Right hindlimb (tissue), 1 donor: Measurements from ENCODE around the gene BIK.
"Not testable (repeated sequence)": the region's sequence is repeated elsewhere in the genome, so short reads cannot be mapped to it uniquely, and the experiment has no call there.

Source experiments
- DNase-seq: peaks from one replicate; pipeline ENCODE4 v3.0.0-alpha.2; 2018

BIK gene

DNA sequence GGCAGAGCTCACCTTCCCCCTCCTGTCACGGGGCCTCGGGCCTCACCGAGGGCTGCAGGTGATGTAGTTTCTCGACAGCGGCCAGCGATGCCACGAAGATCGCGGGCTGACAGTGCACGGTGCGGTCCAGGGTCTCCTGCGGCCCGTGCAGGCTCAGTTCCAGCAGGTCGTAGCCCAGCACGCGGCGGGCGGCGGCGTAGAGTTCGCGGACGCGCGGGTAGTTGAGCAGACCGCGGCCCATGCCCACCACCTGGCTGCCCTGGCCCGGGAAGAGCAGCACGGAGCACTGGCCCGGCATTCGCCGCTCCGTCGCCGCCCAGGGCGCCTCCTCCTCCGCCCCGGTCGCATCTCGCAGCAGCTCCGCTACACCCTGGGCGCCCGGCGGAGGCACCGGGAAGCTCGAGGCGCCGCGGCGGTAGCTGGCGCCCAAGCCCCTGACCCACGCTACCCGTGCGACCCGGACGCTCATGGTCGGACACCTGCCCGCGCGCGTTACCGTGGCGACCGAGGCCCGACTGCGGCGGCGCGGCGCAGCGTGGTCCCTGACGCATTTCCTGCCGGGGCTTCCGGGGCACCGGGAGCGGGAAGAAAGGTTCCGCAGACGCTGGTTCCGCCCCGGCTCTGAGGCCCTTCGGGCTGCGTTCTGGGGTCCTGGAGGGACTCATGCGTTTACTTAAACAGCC lies 32.5 kb downstream of the BIK start, which contains the start of gene MCAT:
Gene MCAT (minus strand): TSS at position 519 of the 683 bp plus-strand sequence. CDS start 50 bp downstream, at position 469.
- peak; percentile 90 for DNase-seq

DNA sequence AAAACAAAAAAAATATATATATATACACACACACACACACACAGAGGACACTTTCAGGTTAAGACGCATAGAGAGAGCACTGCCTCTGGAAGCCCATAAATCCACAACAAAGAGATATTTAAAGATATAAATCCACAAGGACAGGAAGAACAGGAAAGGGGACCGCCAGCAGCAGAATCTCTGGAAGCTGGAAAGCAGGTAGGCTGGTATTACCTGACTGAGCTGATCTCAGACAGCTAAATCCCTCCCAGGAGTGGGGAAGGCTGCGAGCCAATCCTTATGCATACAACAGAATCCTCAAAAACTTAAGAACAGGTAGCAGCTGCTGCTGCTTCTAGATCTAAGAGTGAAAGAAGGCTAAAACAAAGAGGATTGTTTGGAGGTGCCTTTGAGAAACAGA lies 34.4 kb downstream of the BIK start:
- no peak for DNase-seq

DNA sequence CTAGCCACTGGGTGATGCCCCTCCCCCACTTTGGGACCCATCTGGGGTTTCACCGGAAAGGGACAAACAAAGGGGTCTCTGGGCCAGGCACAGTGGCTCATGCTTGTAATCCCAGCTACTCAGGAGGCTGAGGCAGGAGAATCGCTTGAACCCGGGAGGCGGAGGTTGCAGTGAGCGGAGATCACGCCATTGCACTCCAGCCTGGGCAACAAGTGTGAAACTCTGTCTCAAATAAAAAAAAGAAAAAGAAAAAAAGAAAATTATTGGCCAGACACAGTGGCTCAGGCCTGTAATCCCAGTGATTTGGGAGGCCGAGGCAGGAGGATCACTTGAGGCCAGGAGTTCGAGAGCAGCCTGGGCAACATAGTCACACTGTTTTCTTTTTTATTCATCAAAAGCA lies 34.8 kb downstream of the BIK start:
- not testable (repeated sequence) for DNase-seq

DNA sequence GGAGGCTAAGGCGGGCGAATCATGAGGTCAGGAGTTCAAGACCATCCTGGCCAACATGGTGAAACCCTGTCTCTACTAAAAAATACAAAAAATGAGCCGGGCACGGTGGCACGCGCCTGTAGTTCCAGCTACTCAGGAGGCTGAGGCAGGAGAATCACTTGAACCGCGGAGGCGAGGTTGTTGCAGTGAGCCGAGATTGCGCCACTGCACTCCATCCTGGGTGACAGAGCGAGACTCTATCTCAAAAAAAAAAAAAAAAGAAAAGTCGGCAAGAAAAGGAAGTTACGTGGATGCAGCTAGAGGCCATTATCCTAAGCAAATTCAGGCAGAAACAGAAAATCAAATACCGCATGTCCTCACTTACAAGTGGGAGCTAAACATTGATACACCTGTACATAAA lies 35.8 kb downstream of the BIK start:
- DNase-seq = not testable (repeated sequence)

DNA sequence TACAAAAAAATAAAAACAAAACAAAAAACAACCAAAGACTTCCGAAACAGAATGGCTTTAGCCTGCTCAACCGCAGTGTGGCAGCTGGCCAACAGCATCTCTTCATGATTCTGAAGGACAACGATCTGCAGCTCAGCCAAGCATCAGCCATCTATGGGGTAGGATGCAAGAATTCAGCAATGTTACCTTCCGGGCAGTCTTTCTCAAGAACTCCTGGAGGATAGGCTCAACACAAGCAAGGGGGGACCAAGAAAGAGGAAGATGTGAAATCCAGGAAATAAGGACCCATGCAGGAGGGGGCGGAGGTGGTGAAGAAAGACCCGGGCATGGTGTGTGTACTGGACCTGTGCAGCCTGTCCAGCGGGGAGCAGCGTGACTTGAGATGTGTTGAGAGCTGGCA lies 37.3 kb downstream of the BIK start:
- DNase-seq = no peak

DNA sequence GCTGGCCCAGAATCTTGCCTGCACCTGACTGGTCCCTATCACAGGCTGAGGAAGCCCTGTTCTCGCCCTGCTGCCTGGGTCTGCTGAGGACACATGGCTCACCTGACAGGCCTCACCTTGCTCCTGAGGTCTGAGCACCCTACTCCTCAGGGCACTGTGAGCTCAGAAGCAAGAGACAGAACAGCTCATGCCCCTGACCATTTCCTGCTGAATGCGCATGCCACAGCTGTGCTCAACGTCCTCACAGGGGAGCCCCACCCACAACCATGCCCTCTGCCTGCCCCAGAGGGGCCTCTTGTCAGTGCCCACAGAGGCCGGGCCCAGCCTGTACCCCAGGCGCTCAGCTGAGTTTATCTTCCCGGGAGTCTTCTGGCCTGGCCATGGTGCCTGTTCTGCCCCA lies 38.0 kb downstream of the BIK start:
- no peak for DNase-seq

DNA sequence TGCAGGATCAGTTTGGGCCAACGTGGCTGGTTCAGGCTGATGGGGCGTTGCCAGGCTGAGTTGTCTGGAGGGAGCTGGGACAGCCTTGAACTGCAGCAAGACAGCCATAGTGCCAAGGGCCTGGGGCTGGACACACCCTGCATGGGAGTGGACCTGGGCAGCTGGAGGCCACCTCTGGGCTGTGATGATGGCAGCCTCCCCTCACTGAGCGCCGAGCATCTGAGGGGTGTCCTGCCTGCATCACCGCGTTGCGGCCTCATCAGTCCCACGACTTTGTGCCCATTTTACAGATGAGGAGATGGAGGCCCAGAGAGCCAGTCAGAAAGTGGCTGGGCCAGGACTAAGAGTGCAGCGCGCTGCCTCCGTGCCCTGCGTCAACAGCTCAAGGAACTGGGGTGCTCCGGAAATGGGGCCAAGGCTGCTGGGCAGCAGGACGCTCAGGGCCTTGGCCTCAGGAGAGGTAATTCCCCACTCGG lies 40.2 kb downstream of the BIK start:
- DNase-seq = no peak

DNA sequence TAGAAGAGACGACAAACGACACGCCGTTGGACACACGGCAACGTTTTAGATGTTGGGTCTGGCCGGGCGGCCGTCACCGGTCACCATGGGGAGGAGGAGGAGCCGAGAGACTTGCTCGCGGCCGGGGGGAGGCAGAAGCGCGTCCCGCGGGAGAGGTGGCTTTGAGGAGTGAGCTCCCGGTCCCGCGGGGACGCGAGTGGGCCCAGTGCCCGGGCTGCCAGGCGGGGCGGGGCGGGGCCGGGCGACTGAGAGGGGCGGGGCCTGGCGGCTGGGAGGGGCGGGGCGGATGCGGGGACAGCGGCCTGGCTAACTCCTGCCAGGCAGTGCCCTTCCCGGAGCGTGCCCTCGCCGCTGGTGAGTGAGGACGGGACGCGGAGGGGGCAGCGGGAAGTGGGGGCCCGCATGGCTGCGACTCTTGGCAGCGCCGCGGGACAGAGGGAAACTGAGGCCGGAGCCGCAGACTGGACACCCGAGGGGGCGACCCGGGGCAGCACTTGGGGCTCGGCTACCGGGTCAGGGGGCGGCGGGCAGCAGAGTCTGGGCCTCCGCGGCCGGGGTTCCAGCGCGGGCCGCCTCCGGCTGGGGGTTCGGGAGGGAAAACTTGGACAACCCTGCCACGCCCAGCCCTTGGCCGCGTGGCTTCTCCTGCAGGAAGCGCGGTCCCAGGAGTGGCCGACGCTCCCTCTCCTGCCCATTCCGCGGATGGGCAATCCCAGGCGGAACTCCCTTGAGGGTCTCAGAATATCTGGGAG lies 40.9 kb downstream of the BIK start, which contains the start of gene TSPO:
Gene TSPO (plus strand): TSS at position 309 of the 752 bp plus-strand sequence. CDS start 7,680 bp downstream, outside the sequence.
- peak; percentile 80 for DNase-seq

DNA sequence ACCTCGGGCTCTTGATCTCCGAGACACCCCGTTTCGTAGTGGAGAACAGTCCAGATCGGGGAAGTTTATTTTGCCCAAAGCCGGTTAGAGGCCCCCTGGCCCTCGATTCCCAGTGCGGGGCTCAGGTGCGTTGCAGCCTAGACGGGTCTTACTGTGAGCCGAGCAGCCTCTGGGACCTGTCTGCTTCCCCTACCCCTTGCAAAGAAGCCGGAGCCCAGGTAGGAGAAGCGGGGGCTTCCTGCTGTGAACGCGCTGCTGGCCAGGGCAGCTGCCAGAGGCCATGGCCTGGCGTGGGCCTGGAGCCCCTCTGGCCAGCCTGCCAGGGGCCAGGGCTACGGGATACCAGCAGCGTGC lies 41.4 kb downstream of the BIK start:
- DNase-seq = no peak

DNA sequence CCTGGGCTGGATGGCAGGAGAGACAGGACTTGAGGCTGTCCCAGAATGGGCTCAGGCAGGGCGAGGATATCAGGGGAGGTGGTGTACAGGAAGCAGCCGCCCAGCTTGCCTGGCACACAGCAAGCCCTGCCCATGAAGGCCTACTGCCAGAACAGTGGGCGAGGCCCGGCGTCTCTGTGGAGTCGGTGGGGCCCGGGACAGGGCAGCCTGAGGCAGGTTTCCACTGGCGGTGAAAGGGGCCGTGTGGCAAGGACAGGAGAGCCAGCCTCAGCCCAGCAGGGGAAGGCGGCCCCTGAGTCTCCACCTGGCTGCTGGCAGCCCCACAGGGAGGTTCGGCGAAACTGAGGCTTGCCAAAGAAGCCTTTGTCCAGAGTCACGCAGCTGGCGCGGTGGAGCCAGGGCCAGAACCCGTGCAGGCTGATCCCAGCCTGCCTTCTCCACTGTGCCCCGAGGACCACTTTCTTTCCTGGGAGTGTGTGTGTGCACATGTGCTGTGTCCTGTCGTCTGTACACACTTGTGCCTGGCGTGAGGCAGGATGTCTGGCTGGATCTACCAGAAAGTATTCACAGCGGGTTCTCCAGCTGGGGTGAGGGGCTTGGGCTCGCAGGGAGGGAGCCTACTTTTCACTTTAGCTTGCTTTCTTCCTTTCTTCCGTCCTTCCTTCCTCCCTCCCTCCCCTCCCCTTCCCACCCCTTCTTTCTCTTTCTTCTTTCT lies 42.0 kb downstream of the BIK start:
- peak; percentile 88 for DNase-seq

DNA sequence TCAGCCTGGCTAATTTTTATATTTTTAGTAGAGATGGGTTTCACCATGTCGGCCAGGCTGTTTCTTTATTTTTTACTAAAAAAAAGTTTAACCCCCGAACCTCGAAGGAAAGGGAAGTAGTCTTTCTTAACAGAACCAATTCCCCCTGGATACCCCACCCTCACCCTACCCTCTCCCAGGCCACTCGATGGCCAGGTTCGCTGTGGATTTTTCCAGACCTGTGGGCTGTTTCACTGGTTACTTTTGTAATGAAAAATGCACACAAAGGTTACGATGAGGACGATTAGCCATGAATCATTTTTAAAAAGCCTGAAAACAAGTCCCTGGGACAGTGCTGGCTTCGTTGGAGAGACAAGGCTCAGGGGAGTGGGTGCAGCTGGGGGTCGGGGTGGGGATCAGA lies 43.3 kb downstream of the BIK start:
- DNase-seq = no peak

DNA sequence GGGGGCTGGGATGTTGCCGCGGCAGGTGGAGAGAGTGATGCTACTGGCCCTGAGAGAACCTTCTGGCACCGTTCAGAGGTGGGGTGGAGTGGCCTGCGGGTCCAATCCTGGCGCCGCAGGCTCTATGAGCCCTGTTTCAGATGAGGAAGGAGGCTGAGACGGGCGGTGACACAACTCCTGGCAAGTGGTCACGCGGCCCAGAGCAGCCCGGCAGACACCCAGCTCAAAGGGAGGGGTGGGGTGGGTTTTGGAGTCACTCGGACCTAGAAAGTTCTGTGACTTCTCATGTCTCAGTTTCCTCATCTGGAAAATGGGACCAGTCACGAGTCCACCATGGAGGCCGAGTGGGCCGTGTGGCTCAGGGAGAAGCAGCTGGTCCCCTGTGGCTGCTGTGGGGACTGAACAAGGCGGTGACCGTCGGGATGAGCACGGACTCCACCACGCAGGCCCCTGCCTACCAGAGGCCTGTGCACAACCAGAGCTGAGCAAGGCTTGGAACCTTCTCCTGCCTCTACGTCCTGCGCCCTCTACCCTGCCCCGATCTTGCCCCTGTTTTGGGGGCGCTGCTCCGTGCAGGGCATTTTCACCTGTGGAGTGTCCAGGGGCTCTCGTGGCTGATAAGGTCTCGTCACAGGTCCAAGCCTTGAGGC lies 44.5 kb downstream of the BIK start:
- DNase-seq = no peak

DNA sequence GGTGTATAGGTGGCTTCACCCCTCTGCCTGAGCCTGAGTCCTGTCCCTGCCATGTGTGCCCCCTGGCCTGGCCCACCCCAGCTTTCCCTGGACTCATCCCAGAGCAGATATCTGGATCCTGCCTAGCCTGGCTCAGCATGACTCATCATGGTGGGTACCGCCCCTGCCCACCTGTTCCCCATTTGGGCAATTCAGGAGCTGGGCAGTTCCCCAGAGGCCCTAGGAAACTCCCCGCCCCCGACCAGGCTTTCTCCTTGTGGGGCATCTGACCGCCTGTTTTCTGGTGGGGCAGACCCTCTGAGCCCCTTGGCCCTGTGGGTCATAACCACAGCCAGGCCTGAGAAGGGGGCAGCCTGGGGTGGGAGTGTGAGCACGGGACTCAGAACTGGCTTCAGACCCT lies 45.2 kb downstream of the BIK start:
- no peak for DNase-seq

DNA sequence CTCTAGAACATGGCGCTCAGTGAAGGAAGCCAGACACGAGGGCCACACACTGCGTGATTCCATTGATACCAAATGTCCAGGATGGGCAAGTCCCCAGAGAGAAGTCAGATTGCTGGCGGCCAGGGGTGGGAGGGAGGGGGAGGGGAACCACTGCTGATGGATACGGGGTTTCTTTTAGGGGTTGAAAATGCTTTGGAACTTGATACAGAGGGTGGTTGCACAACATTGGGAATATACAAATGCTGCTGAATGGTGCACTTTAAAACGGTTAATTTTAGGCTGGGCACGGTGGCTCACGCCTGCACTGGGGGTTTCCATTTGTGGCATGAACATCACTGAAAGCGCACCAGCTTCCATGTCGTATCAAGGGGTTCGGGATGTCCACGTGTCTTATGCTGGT lies 45.9 kb downstream of the BIK start:
- DNase-seq = no peak

DNA sequence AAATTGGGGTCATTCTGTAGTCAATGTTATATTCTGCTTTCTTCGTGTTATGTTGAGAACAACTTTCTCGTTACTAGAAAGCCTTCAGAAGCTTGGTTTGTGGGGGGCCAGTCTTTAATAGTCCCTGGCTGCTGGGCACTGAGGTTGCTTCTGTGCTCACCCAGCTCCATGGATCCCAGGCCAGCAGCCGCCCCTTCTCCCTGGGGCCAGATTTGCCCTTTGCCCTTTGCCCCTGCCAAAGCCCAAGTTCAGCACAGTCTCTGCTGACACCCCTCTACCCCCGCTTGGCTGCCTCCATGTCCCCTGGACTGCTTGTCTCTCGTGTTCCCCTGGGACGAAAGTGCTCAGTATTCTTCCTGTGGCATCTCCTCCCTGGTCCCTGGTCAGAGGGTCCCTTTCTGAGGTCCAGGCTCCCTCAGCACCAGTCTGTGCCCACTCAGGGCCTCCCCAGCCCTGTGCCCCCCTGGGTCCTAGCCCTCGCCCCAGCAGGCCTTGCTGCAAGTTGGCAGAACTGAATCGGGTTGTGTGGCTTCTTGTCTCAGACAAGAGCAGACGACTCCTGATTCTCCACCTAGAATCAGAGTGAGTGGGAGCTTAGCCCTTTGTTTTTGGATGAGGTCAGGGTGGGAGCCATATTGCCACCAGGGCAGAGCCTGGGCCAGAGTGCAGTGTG lies 47.5 kb downstream of the BIK start:
- no peak for DNase-seq

DNA sequence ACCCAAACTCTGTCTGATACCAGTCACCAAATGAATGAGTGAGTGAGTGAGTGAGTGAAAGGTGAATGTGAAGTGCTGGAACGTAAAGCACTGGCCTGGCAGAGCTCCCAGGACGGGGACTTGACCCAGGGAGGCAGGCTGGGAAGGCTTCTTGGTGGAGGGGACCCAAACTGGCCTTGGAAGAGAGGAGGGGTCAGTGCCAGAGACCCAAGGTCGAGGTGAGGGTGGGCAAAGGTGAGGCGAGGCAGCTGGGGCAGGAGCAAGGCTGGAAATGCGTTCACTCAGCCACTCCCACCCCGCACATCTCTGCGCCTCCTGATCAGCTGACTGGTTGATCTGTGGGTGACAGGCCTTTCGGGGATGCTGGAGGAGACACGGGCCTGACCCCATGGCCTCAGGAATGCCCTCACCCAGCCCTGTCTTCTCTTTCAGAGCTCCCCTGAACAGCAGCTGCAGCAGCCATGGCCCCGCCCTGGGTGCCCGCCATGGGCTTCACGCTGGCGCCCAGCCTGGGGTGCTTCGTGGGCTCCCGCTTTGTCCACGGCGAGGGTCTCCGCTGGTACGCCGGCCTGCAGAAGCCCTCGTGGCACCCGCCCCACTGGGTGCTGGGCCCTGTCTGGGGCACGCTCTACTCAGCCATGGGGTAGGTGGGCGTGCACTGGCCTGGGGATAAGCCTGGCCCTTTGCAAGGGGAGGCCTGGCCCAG lies 48.4 kb downstream of the BIK start:
- no peak for DNase-seq

DNA sequence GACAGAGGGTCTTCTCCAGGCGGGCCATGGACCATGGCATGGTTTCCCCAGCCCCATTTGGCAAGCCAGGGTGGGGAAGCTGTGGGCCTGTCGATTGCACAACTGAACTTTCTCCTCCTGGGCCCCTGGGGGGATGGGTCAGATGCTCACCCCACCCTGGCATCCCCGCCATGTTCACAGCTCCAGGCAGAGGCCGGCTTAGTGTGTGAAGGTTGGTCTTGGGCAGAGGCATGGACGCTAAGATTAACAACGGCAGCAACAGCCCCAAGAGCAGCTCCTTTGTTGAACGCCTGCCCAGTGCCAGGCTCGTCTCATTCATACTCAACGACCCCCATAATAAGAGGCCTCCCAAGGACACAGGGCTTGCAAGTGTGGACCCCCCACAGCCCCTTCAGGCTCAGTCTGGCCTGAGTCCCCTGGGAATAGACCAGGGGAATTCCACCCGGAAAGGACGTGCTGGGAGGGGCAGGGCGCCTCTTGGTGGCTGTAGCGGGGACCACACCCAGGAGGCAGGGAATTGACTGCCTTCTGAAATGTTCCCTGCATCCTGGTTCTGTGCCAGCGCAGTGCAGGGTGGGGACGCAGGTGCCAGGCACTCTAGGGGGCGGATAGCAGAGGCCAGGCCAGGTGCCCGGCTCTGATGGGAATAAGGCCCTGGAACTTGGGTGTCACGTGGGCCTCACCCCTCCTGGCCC lies 49.1 kb downstream of the BIK start:
- DNase-seq = no peak

DNA sequence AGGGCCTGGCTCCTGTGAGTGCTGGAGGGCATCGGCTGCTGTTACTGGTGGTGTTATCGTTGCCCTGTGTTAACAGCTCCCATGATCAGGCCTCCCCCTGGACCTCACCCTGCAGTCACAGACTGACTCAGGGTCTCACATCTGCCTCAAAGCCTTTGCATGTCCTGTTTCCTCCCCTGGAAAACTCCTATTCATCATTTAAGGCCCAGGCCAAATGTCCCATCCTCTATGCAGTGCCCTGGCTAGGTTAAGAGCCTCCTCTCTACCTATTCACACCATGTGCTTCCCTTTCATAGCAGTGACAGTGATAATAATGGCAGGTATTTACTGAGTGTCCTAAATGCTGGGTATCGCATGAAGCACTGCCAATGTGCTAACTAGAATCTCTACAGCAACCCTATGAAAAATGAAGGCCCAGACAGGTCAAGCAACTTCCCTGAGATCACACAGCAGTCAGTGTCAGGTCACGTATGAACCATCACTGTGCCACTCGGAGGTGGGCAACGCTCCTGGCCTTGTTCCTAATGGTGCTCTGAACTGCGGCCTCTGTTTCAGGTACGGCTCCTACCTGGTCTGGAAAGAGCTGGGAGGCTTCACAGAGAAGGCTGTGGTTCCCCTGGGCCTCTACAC lies 50.1 kb downstream of the BIK start:
- no peak for DNase-seq

DNA sequence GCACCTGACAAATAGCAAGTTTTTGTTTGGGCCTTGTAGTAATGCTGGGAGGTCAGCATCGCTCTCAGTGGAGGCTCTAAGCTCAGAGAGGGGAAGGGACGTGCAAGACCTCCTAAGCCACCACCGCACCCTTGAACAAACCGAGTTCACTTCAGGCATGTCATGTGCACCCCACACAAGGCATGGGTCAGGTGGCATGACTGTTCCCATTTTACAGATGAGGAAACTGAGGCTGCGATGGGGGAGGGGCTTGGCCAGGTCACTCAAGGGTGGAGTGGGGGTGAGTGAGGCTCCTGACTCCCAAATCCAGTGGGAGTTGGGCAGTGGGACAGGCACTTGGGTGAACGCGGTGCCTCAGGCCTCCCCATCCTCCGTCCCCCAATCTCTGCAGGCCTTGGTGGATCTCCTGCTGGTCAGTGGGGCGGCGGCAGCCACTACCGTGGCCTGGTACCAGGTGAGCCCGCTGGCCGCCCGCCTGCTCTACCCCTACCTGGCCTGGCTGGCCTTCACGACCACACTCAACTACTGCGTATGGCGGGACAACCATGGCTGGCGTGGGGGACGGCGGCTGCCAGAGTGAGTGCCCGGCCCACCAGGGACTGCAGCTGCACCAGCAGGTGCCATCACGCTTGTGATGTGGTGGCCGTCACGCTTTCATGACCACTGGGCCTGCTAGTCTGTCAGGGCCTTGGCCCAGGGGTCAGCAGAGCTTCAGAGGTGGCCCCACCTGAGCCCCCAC lies 52.0 kb downstream of the BIK start:
- no peak for DNase-seq

DNA sequence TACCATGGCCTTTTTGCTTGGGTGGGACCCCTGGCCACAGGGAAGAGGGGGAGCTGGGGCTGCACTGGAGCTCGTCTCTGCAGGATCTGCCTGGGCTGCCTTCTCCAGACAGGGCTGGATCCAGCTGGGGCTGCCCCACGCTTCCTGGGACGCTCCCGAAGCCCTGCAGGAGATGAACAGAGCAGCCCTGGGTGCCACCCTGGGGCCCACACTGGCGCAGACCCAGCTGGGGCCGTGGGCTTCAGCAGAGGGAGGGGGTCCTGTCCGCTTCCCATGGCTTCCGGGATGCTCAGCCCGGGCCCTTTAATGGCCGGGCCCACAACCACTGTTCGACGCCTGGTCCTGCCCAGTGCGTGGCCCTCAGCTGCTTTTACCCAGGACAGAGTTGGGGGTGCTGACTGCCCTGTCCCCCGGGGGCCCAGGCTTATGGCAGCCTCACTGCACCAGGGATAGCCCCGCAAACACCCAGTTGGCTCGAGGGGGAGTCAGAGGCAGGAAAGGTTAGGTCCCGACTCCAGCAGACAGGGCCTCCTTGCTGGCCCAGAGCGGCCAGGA lies 52.8 kb downstream of the BIK start:
- no peak for DNase-seq
